C1 segment of cervical spinal cord (tissue), 14 donors: ENCODE data around the gene SH3BP4.
"Not testable (repeated sequence)": the region's sequence is repeated elsewhere in the genome, so short reads cannot be mapped to it uniquely, and the experiment has no call there.

Source experiments
- DNase-seq, 14 donors: peaks; one replicate each; lab custom pipeline; 2025; lab: John Stamatoyannopoulos, UW

The SH3BP4 gene

GRCh38 chr2:235052514-235053354, 100.9 kb downstream of the SH3BP4 start:
- DNase-seq = no peak

DNA sequence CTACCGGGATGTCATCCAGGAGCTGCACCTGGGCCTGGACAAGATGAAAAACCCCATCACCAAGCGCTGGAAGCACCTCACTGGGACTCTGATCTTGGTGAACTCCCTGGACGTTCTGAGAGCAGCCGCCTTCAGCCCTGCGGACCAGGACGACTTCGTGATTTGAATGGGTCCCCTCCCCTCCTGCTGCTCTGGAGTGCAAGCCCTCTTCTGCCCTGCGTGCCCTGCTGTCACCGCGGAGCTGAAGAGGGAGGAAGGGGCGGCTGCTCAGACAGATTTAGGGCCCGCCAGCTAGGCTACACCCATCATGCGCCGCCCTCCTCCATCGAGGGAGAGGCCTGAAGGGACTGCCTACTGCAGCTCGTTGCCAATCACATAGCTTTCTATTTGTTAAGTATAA, 101.8 kb downstream of the SH3BP4 start:
- no peak for DNase-seq

- DNase-seq = no peak
Observed at GRCh38 chr2:235054475-235054874, 102.7 kb downstream of the SH3BP4 start.

DNA sequence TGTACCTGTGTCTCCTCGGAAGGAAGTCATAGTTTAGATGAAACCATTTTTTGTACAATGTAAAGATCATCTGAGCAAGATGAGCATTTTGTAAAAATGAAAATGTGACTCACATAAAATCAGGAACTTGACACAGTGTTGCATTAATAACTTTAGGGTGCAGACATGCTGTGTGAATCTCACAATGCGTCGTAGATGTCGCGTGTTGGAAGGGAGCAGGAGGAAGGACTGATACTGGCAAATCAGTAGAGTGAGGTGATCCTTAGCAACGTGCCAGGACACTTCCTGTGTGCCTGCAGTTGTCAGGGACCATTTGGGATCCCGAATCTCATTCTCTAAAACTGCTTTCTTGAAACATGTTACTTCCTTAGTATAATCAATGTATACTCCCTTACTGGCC, 103.1 kb downstream of the SH3BP4 start:
- DNase-seq = no peak

- DNase-seq = no peak
Observed at GRCh38 chr2:235055891-235056516, 104.2 kb downstream of the SH3BP4 start.

GRCh38 chr2:235056768-235057167, 105.0 kb downstream of the SH3BP4 start:
- no peak for DNase-seq

DNA sequence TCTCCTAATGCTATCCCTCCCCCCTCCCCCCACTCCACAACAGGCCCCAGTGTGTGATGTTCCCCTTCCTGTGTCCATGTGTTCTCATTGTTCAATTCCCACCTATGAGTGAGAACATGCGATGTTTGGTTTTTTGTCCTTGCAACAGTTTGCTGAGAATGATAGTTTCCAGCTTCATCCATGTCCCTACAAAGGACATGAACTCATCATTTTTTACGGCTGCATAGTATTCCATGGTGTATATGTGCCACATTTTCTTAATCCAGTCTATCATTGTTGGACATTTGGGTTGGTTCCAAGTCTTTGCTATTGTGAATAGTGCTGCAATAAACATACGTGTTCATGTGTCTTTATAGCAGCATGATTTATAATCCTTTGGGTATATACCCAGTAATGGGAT, 105.8 kb downstream of the SH3BP4 start:
- not testable (repeated sequence) for DNase-seq

DNA sequence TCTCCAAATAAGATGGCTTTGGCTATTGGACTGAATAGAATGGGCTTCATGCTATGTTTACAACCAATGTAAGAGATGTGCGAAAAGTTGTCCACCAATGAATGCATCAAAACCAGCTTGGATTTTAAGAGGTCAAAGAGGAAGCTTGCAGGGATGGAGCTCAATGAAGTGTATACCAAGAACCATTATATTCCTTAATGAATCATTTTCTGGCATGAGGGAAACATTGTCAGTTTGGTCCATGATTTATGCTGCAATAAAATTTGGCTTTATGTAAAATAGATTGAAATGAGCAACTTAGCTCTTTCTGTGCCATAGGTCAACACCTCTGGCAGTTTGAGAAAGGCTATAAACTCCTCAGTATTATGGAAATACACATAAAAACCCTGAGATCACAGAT, 107.3 kb downstream of the SH3BP4 start:
- DNase-seq = no peak

GRCh38 chr2:235061656-235062055, 109.8 kb downstream of the SH3BP4 start:
- DNase-seq = no peak

DNA sequence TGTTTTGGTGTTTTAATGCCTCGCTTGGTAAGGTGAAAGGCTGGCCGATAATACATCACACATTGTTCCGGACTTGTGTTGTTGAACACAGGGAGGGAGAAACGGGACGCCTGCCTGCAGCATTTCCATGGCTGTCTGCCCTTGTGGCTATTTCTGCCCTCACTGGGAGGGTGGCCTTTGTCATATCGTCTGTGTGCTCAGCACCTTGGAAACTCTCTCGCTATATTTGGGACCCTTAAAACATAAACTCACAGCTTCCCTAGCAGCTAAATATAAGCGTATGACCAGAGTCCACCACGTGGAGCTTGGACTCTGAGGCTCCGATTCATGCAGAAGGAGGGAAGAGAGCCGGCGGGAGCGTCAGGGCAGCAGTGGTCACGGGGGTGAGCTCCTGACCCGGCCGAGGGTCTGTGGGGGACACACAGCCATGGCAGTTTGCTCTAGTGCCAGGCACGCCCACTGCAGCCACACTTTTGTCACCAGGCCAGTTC, 111.7 kb downstream of the SH3BP4 start:
- no peak for DNase-seq

DNA sequence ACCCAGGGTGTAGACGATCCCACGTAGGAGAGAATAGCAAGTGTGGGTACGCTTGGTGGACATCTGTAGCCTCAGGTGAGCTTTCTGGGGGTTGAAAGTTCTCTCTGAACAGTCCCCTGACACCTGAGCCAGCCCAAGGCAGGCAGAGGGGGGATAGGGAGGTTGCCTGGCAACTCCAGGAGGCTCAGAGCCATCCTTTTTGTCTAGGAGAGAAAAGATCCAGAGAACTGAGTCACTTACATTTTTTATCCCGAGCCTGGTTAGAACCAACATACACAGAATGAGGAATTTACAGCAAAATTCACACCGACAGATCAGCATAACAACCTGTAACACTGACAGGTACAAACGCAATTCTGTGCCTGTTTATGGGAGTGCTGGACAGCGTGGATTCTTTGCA, 113.2 kb downstream of the SH3BP4 start:
- no peak for DNase-seq

GRCh38 chr2:235066490-235066889, 114.7 kb downstream of the SH3BP4 start:
- no peak for DNase-seq

GRCh38 chr2:235066895-235067294, 115.1 kb downstream of the SH3BP4 start:
- DNase-seq = no peak

GRCh38 chr2:235068701-235069100, 116.9 kb downstream of the SH3BP4 start:
- DNase-seq = no peak

DNA sequence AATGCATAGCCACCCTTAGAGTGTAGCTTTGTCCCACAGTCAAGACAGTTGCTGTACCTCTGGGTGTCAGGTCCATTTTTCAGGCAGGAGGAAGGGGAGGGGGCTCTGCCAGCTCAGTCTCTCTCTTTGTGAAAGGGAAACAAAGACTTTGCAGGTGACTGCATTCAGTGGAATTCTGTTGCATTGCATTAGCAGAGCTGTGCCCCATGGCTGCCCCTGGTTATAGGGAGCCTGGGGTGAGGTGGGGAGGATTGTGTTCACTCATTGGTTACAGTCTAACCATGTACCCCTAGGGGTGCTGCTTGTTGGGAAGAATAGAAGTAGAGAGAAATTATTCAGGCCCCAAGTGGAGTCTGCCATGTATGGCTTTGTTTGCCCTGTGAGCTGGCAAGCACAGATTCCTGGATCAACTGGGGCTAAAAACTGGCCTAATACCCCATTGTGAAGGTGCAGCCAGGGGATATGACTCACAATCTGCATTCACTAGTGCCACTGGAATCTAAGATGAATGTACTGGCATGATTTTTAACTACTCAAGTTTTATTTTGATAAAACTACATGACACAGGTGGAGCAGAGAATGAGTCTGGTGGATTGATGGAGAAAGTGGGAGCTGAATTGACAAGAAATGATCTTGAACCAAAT, 118.4 kb downstream of the SH3BP4 start:
- no peak for DNase-seq

- DNase-seq = no peak
Observed at GRCh38 chr2:235073868-235074413, 122.1 kb downstream of the SH3BP4 start.

DNA sequence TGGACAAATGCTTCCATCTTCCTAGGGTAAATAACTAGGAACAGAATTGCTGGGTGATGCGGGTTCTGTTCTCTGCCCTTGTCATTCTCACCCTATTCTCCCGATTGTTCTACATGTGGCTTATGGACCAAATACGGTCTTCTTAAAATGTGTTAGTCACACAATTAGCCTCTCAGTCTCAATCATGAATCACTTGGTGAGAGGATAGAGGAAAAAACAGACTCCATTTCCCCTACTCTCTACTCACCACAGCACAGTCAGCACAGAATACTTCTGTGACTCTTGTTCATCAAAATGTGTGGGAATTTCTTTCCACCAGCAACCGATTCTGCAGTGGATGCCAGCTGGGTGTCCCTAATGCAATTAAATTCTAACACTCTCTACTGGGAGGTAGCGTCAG, 125.2 kb downstream of the SH3BP4 start:
- no peak for DNase-seq

GRCh38 chr2:235078182-235078581, 126.4 kb downstream of the SH3BP4 start:
- no peak for DNase-seq

GRCh38 chr2:235078914-235079472, 127.2 kb downstream of the SH3BP4 start:
- no peak for DNase-seq

- DNase-seq = no peak
Observed at GRCh38 chr2:235080101-235080500, 128.3 kb downstream of the SH3BP4 start.

- no peak for DNase-seq
Observed at GRCh38 chr2:235082578-235083338, 130.9 kb downstream of the SH3BP4 start.
